Nephron (organoid): Measurements from ENCODE around the gene CHST11.

Experiments
- H3K27ac Mint-ChIP-seq, 3 experiments: 2 replicates each; pipeline ENCODE4 v1.8.0; 2020; ENCODE audit warnings: mixed read lengths in 3 of 3, mild to moderate bottlenecking in 2 of 3, moderate library complexity in 1 of 3
- H3K27me3 Mint-ChIP-seq: 2 replicates; pipeline ENCODE4 v1.8.0; 2021; ENCODE audit warnings: low read depth, mild to moderate bottlenecking, moderate library complexity, mixed read lengths
- H3K36me3 Mint-ChIP-seq: 2 replicates; pipeline ENCODE4 v1.8.0; 2020; ENCODE audit warnings: low read depth, mixed read lengths
- H3K4me1 Mint-ChIP-seq: 2 replicates; pipeline ENCODE4 v1.8.0; 2020; ENCODE audit warnings: mixed read lengths
- H3K4me3 Mint-ChIP-seq, 3 experiments: 2 replicates each; pipeline ENCODE4 v1.8.0; 2020; ENCODE audit warnings: mild to moderate bottlenecking in 3 of 3, mixed read lengths in 3 of 3, moderate library complexity in 2 of 3
- H3K9me3 Mint-ChIP-seq: 2 replicates; pipeline ENCODE4 v1.8.0; 2020; ENCODE audit warnings: mixed read lengths
- CTCF ChIP-seq, 3 experiments: fragments of 200-600 bp; sonication (generic); IDR thresholded peaks; one replicate each; pipeline ENCODE4 v1.5.0; 2021; ENCODE audit warnings: antibody characterized with exemption in 3 of 3; ENCODE audit not compliant: unreplicated experiment in 3 of 3

CHST11 gene

GRCh38 chr12:104473374-104473983 lies 16.7 kb downstream of the CHST11 start:
- Mint-ChIP-seq H3K9me3 (no peaks in the 10 kb centered on the region), H3K36me3 (peaks cover 3% of the 10 kb centered on the region), H3K4me3 (no peak overlapping the region), H3K4me1 (peaks cover 23% of the 10 kb centered on the region), H3K27ac (no peak overlapping the region), H3K27me3 (no peaks in the 10 kb centered on the region)
- TF ChIP-seq CTCF (IDR thresholded peaks at IDR 0.05; ENCODE audit: unreplicated experiment in 3 of 3), result no peak

- Mint-ChIP-seq H3K27ac (no peak overlapping the region), H3K27me3 (no peaks in the 10 kb centered on the region), H3K9me3 (no peaks in the 10 kb centered on the region), H3K4me1 (peaks cover 23% of the 10 kb centered on the region), H3K36me3 (peaks cover 6% of the 10 kb centered on the region), H3K4me3 (no peak overlapping the region)
- TF ChIP-seq CTCF (IDR thresholded peaks at IDR 0.05; ENCODE audit: unreplicated experiment in 3 of 3), result no peak
Observed at GRCh38 chr12:104475271-104475670, 18.5 kb downstream of the CHST11 start.

- H3K27me3 Mint-ChIP-seq, result no peaks in the 10 kb centered on the region
Observed at GRCh38 chr12:104477510-104478390, 21.0 kb downstream of the CHST11 start.

GRCh38 chr12:104478396-104479122 lies 21.8 kb downstream of the CHST11 start:
- peaks cover 17% of the 10 kb centered on the region for H3K36me3 Mint-ChIP-seq
- peaks cover 20% of the 10 kb centered on the region for H3K4me1 Mint-ChIP-seq
- no peak overlapping the region for H3K4me3 Mint-ChIP-seq
- H3K27me3 Mint-ChIP-seq, result no peaks in the 10 kb centered on the region
- TF ChIP-seq CTCF (IDR thresholded peaks at IDR 0.05; ENCODE audit: unreplicated experiment in 3 of 3), result no peak
- H3K27ac Mint-ChIP-seq, result no peak overlapping the region
- no peaks in the 10 kb centered on the region for H3K9me3 Mint-ChIP-seq

More at GRCh38 chr12:104477510-104478390, 21.0 kb downstream of the CHST11 start:
- Mint-ChIP-seq H3K36me3 (peaks cover 16% of the 10 kb centered on the region), H3K27ac (no peak overlapping the region), H3K9me3 (no peaks in the 10 kb centered on the region), H3K4me1 (peaks cover 22% of the 10 kb centered on the region), H3K4me3 (no peak overlapping the region)
- TF ChIP-seq CTCF (IDR thresholded peaks at IDR 0.05; ENCODE audit: unreplicated experiment in 3 of 3), result no peak

- H3K4me1 Mint-ChIP-seq, result peaks cover 15% of the 10 kb centered on the region
Observed at GRCh38 chr12:104479123-104479662, 22.4 kb downstream of the CHST11 start.

More at GRCh38 chr12:104479123-104479662, 22.4 kb downstream of the CHST11 start:
- no peak for TF ChIP-seq CTCF (IDR thresholded peaks at IDR 0.05; ENCODE audit: unreplicated experiment in 3 of 3)
- H3K27ac Mint-ChIP-seq, result no peak overlapping the region
- peaks cover 17% of the 10 kb centered on the region for H3K36me3 Mint-ChIP-seq
- H3K9me3 Mint-ChIP-seq, result no peaks in the 10 kb centered on the region
- H3K27me3 Mint-ChIP-seq, result no peaks in the 10 kb centered on the region
- H3K4me3 Mint-ChIP-seq, result no peak overlapping the region
